ENCODE measurements around the gene ORC3.
"Not testable (repeated sequence)": the region's sequence is repeated elsewhere in the genome, so short reads cannot be mapped to it uniquely, and the experiment has no call there.

Gene ORC3

DNA sequence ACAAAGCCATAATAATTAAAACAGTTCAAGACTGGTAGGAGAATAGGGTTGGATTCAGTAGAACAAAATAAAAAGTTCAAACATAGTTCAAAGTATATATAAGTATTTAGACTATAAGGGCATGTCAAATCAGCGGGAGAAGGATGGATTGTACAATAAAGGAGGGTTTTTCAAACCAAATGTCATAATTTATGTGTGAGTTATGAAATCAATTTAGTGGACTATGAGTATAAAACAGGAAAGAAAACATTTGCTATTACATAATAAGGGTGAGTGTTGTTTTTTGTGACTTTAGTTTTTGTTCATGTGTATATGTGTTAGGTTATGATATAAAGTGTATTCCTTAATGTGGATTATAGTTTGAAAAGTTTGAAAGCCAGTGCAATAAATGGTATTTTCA, 10.6 kb downstream of the ORC3 start:
- no peak for DNase-seq

DNA sequence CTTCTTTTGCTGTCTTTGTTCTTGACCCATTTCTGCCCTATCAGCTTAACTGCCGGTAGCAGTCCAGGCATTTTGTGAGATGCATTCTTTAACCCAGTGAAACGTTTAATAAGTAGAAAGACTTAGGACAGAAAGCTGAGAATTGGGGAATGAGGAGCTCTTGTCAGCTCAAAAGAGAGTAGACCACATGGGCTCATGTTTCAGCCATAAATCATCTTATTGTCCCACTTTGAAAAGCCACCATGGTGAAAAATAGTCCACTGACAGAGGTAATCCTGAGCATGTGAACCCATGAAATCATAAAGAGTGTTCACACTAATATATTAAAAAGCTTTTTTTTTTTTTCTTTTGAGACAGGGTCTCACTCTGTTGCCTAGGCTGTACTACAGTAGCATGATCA, 16.3 kb downstream of the ORC3 start:
- no peak for DNase-seq

DNA sequence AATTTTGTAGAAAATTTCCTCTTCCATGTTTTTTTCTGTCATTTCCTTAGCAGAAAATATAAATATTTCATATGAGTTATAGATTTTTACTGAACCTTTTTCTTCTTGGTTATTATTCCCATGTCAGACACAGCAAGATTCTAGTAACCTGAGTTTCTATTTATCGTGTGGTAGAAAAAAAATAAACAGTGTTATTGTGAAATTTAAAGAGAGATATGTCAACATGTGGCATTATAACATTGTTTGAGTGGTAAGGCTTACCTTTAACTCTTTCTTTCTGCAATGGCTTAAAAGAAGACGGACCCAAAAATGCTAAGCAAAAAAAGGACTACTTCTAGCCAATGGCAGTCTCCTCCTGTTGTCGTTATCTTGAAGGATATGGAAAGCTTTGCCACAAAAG, 18.9 kb downstream of the ORC3 start:
- DNase-seq: no peak

GRCh38 chr6:87613018-87613417, 23.1 kb downstream of the ORC3 start:
- DNase-seq: not testable (repeated sequence)

GRCh38 chr6:87617405-87617804, 27.5 kb downstream of the ORC3 start:
- DNase-seq: no peak

- no peak for DNase-seq
Measured at GRCh38 chr6:87618531-87618930, 28.6 kb downstream of the ORC3 start.

- DNase-seq: no peak
Measured at GRCh38 chr6:87623248-87623647, 33.3 kb downstream of the ORC3 start.

DNA sequence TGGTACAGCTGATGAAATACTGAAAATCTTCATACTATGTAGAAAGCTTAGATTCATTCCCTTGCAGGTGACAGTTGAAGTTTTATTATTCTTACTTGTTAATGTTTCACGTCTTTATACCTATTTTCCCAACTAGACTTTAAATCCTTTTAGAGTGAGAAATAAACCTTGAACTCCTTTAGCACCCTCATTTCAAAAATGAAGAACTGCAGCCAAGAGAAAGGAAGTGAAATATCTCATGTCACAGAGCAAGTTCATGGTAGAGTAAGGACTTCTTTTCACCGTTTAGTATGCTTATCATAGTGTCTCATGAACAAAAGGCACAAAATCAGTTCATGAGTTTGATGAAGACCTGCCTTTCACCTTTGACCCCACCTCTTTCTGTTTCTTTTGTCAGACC, 38.5 kb downstream of the ORC3 start:
- no peak for DNase-seq

GRCh38 chr6:87628881-87629280, 38.9 kb downstream of the ORC3 start:
- peak; percentile 2 for DNase-seq

DNA sequence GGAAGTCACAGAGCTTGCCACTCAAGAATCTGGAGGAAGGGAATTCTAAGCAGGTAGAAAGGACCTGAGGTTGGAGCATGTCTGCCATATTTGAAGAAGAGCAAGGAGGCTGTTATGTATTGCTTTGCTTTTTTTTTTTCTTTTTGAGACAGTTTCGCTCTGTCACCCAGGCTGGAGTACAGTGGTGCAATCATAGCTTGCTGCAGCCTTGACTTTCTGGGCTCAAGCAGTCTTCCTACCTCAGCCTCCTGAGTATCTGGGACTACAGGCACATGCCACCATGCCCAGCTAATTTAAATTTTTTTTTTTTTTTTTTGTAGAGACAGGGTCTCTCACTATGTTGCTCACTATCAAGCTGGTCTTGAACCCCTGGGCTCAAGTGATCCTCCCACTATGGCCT, 40.8 kb downstream of the ORC3 start:
- no peak for DNase-seq

- DNase-seq: no peak
Measured at GRCh38 chr6:87633851-87634250, 43.9 kb downstream of the ORC3 start.

GRCh38 chr6:87636315-87636714, 46.4 kb downstream of the ORC3 start:
- no peak for DNase-seq

- DNase-seq: no peak
Measured at GRCh38 chr6:87637106-87637505, 47.2 kb downstream of the ORC3 start.

GRCh38 chr6:87639373-87639772, 49.4 kb downstream of the ORC3 start:
- no peak for DNase-seq

GRCh38 chr6:87641065-87641692, 51.2 kb downstream of the ORC3 start:
- no peak for DNase-seq

DNA sequence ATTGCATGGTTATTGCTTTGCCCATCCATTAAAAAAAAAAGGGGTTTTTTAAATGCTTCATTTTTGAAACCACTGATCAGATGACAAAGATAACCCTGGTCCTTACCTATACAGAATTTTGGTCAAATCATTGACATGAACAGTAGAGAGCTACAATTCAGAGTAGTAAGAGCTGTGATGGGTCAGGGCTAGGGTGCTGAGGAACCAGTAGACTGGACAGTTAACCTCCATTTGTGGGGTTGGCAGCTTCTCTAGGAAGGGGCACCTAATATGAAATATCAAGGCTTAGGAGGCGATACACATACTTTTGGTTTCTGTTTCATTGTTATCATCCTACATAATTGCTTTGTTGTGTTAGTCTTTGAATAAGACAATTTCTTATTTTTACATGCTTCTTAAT, 55.1 kb downstream of the ORC3 start:
- DNase-seq: no peak

GRCh38 chr6:87653074-87653962, 63.4 kb downstream of the ORC3 start:
- no peak for DNase-seq

- no peak for DNase-seq
Measured at GRCh38 chr6:87654122-87654521, 64.2 kb downstream of the ORC3 start.

DNA sequence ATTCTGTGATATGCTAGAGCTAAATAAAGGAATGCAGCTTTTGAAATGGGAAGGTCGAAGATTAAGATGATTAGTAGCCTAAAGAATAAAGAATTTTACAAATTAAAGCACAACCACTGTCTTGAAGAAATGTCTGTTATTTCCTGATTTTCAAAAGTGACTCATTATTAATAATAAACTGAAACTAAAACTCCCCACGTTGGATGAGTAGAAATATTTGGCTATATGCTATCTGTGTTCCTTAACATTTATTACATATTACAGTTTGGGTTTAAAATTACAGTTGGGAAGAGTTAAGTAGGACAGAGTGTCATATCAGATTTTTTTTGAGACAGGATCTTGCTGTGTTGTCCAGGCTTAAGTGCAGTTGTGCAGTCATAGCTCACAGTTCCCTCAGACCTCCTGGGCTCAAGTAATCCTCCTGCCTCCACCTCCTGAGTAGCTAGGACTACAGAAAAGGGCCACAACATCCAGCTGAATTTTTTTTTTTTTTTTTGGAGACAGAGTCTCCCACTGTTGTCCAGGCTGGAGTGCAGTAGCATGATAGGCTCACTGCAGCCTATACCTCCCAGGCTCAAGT, 65.0 kb downstream of the ORC3 start:
- DNase-seq: peak; percentile 27

DNA sequence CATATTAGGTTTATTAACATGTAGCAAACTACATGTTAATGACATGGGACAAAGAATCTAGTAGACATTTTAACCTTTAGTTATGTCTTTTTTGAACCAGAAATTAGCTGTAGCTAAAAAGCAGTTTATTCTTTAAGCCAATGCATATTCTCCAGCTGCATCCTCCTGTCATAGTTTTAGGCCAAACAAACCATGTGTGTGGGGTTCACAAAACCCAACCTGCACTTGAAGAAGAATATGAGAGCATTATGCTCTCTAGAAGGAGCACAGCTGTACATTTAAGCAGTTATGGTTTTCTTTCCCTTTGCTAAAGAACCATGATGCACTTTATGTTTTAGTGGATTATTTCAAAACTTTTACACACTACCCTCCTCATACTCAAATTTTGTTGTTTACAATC, 65.9 kb downstream of the ORC3 start:
- no peak for DNase-seq

GRCh38 chr6:87656857-87657256, 66.9 kb downstream of the ORC3 start:
- DNase-seq: no peak

DNA sequence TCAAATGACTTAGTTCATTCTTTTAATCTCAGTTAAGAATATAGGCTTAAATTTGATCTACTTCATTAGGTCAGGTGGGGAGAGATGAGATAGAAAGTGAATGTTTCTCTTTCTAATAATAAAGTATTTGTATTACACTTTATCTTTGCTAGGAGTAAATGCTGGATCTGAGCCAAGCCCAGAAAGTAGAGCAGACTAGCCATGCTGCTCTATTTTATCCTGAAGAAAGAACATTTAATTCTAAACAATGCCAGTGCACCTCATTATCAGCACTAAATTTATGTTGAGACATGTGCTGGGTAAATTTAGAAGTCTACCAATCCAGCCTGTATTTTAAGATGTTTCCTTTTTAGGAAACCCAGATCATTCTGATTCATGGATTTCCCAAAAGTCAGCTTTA, 68.6 kb downstream of the ORC3 start:
- peak; percentile 12 for DNase-seq

DNA sequence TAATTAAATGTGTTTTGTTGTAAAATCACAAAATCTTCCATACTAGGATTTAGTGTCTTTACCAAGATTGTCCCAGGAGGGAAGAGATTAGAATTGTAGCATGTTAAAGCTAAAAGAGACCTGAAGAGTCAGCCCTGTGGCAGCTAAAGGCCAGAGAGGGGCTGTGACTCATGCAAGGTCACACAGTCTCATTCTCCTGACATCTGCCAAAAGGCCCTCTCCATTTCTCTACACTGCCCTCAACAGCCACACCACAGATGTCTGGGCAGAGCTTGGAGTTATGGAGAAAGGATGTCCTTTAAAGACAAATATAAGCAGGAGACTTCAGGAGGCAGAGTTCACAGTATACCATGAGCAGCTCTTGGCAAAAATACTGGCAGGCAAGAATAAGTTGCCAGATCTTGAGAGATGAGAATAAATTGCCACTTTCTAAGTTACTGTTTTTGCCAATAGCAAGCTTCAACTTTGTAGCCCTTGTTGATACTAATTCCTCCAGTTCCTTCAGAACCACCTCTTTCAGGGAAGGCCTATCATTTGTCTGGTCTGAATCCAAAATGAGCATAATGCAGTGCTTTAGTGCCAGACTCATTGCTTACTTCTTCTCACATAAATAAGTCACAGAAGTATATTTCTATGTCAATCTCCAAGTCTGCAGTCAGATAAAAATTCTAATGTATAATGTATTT, 70.4 kb downstream of the ORC3 start:
- peak; percentile 64 for DNase-seq

All from fibroblast of skin of scalp (primary cell).